Neural cell (in vitro differentiated cells): ENCODE data around the gene PAFAH1B1. TPM values are rescaled to one million over a fixed set of nuclear protein-coding genes. Genes with fewer than 3 reads are reported as not detected.

ENCODE experiments used
- H2AFZ ChIP-seq: fragments of 200-600, 300-800 bp; sonication (generic), shearing (Covaris generic); 2 replicates; pipeline ENCODE4 v1.6.0; 2014; ENCODE audit warnings: low read depth, mild to moderate bottlenecking, antibody characterized with exemption, low read length, moderate library complexity
- H3F3A ChIP-seq: fragments of 200-600 bp; shearing (Covaris generic); 2 replicates; pipeline ENCODE4 v1.6.1; 2016; ENCODE audit warnings: mild to moderate bottlenecking, moderate library complexity, mixed read lengths, antibody characterized with exemption, low read length; ENCODE audit not compliant: insufficient read depth, poor library complexity, severe bottlenecking
- H3K27ac ChIP-seq: fragments of 200-600, 300-800 bp; sonication (generic), shearing (Covaris generic); 2 replicates; pipeline ENCODE4 v1.5.1; 2014; ENCODE audit warnings: mild to moderate bottlenecking, low read length, moderate library complexity
- H3K27me3 ChIP-seq: fragments of 300-800, 200-600 bp; sonication (generic), shearing (Covaris generic); 2 replicates; pipeline ENCODE4 v1.6.0; 2014; ENCODE audit warnings: mild to moderate bottlenecking, low read depth, low read length, moderate library complexity; ENCODE audit not compliant: insufficient read depth
- H3K36me3 ChIP-seq: fragments of 300-800, 200-600 bp; sonication (generic), shearing (Covaris generic); 2 replicates; pipeline ENCODE4 v1.5.1; 2014; ENCODE audit warnings: mild to moderate bottlenecking, antibody characterized with exemption, low read length, moderate library complexity; ENCODE audit not compliant: insufficient read depth
- H3K4me2 ChIP-seq: fragments of 300-800, 200-600 bp; sonication (generic), shearing (Covaris generic); 2 replicates; pipeline ENCODE4 v1.6.0; 2014; ENCODE audit warnings: mild to moderate bottlenecking, low read length
- H3K4me3 ChIP-seq: fragments of 300-800, 200-600 bp; sonication (generic), shearing (Covaris generic); 2 replicates; pipeline ENCODE4 v1.5.1; 2014; ENCODE audit warnings: mild to moderate bottlenecking, low read length, moderate library complexity
- H3K79me2 ChIP-seq: fragments of 200-600 bp; shearing (Covaris generic); replicated peaks from 2 replicates; pipeline ENCODE4 v1.6.0; 2014; ENCODE audit warnings: mild to moderate bottlenecking, low read length, moderate library complexity; ENCODE audit not compliant: insufficient read depth
- H3K9ac ChIP-seq: fragments of 300-800, 200-600 bp; sonication (generic), shearing (Covaris generic); 2 replicates; pipeline ENCODE4 v1.6.1; 2016; ENCODE audit warnings: mild to moderate bottlenecking, low read length, mixed read lengths
- H3K9me2 ChIP-seq: fragments of 200-600 bp; shearing (Covaris generic); 2 replicates; pipeline ENCODE4 v1.6.1; 2016; ENCODE audit warnings: mild to moderate bottlenecking, low read length, mixed read lengths; ENCODE audit not compliant: insufficient read depth
- H3K9me3 ChIP-seq: fragments of 200-600, 300-800 bp; sonication (generic), shearing (Covaris generic); 2 replicates; pipeline ENCODE4 v1.6.1; 2016; ENCODE audit warnings: mild to moderate bottlenecking, mixed run types, low read length, moderate library complexity, mixed read lengths
- H4K20me1 ChIP-seq: fragments of 200-600 bp; shearing (Covaris generic); 2 replicates; pipeline ENCODE4 v1.6.1; 2016; ENCODE audit warnings: mild to moderate bottlenecking, mixed run types; ENCODE audit not compliant: insufficient read depth
- EP300 ChIP-seq: fragments of 450-650 bp; conservative IDR thresholded peaks from 2 replicates; pipeline ENCODE4 v1.6.1; 2014; ENCODE audit warnings: antibody characterized with exemption, mild to moderate bottlenecking, moderate library complexity; ENCODE audit not compliant: poor library complexity, severe bottlenecking
- EZH2 ChIP-seq: fragments of 200-600, 300-800 bp; shearing (Covaris generic), sonication (generic); IDR thresholded peaks from 2 replicates; pipeline ENCODE4 v1.6.1; 2014; ENCODE audit warnings: antibody characterized with exemption, low read length, borderline replicate concordance, mild to moderate bottlenecking; ENCODE audit not compliant: insufficient read depth, poor library complexity, severe bottlenecking
- MXI1 ChIP-seq: fragments of 450-650 bp; conservative IDR thresholded peaks from 2 replicates; pipeline ENCODE4 v1.6.1; 2014; ENCODE audit warnings: antibody characterized with exemption, mild to moderate bottlenecking; ENCODE audit not compliant: poor library complexity, severe bottlenecking
- POLR2AphosphoS5 ChIP-seq: IDR thresholded peaks from 2 replicates; pipeline ENCODE4 v1.6.1; 2012
- RAD21 ChIP-seq: fragments of 450-650 bp; conservative IDR thresholded peaks from 2 replicates; pipeline ENCODE4 v1.6.1; 2014; ENCODE audit warnings: antibody characterized with exemption, mild to moderate bottlenecking, moderate library complexity
- SMC3 ChIP-seq: fragments of 450-650 bp; conservative IDR thresholded peaks from 2 replicates; pipeline ENCODE4 v1.6.1; 2014; ENCODE audit warnings: antibody characterized with exemption, mild to moderate bottlenecking, moderate library complexity; ENCODE audit not compliant: poor library complexity
- TAF1 ChIP-seq: IDR thresholded peaks from 2 replicates; pipeline ENCODE4 v1.6.1; 2012; ENCODE audit warnings: low read depth
- polyA plus RNA-seq: library from polyadenylated mRNA; depleted of rRNA; stranded (reverse); fragments of >200 nt; gene quantifications from 2 replicates; pipeline ENCODE4 v1.2.3, GENCODE V29; 2014
- TF ChIP-seq, protein P1 (sequence below): IDR thresholded peaks from 2 replicates; pipeline ENCODE4 v1.6.1; 2012; ENCODE audit warnings: borderline replicate concordance
- TF ChIP-seq, protein P2 (sequence below): fragments of 450-650 bp; IDR thresholded peaks from 2 replicates; pipeline ENCODE4 v1.5.1; 2014; ENCODE audit warnings: antibody characterized with exemption, mild to moderate bottlenecking, moderate library complexity; ENCODE audit not compliant: poor library complexity, severe bottlenecking

PAFAH1B1 gene
- polyA plus RNA-seq, 1 donor from 2014 or later = 305 TPM

DNA sequence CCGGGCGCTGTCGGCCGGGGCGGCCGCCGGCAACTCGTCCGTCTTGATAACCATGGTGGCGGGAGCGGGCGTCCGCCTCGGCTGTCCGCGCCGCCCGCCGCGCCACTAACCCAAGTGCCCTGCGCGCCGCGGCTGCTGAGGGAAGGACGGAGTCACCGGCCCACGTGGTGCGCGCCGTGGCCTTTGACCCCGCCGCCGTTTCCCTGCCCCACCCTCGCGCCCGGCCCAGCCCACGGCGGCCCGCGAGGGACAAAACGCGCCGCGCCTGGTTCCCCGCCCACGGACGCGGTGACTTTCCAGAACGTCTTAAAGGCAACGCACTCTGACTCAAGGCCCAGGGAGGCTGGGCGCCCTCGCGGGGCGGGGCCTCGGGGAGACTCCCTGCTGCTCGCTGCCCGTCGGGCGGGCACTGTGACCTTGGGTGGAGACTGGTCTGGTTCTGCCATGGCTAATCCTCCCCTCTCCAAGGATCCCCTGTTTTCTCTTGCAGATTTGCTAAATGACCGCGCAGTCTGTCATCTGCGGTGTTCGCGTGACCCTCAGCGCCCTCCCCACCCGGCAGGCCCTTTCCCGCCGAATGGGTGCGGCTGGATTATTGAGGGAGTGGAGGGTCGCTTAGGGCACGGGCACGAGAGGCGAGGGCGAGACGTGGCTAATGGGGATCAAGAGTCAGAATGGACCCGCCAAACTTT, 118.3 kb downstream of the PAFAH1B1 start, which contains the start of gene CLUH:
Gene CLUH (minus strand): TSS at position 157 of the 692 bp plus-strand sequence. CDS start 103 bp downstream, at position 54.
- Histone ChIP-seq H3K27me3 (no peaks in the 10 kb centered on the region), H3K79me2 (peaks cover 2% of the 10 kb centered on the region), H3K27ac (no peak within 1 kb of the TSS), H3K4me3 (peak within 1 kb of the TSS; percentile 84), H3K9me2 (no peaks in the 10 kb centered on the region), H3K9ac (peak within 1 kb of the TSS; percentile 62), H3K36me3 (no peaks in the 10 kb centered on the region), H3K9me3 (no peaks in the 10 kb centered on the region), H3F3A (no peaks in the 10 kb centered on the region), H4K20me1 (no peaks in the 10 kb centered on the region), H2AFZ (peak within 1 kb of the TSS; percentile 84), H3K4me2 (peak within 1 kb of the TSS; percentile 68)
- TF ChIP-seq EP300 (peak; percentile 43), MXI1 (peak; percentile 73), POLR2AphosphoS5 (peak; percentile 63), TAF1 (no peak), EZH2 (no peak), SMC3 (peak; percentile 43), RAD21 (peak; percentile 27)
- TF ChIP-seq, protein P1, sequence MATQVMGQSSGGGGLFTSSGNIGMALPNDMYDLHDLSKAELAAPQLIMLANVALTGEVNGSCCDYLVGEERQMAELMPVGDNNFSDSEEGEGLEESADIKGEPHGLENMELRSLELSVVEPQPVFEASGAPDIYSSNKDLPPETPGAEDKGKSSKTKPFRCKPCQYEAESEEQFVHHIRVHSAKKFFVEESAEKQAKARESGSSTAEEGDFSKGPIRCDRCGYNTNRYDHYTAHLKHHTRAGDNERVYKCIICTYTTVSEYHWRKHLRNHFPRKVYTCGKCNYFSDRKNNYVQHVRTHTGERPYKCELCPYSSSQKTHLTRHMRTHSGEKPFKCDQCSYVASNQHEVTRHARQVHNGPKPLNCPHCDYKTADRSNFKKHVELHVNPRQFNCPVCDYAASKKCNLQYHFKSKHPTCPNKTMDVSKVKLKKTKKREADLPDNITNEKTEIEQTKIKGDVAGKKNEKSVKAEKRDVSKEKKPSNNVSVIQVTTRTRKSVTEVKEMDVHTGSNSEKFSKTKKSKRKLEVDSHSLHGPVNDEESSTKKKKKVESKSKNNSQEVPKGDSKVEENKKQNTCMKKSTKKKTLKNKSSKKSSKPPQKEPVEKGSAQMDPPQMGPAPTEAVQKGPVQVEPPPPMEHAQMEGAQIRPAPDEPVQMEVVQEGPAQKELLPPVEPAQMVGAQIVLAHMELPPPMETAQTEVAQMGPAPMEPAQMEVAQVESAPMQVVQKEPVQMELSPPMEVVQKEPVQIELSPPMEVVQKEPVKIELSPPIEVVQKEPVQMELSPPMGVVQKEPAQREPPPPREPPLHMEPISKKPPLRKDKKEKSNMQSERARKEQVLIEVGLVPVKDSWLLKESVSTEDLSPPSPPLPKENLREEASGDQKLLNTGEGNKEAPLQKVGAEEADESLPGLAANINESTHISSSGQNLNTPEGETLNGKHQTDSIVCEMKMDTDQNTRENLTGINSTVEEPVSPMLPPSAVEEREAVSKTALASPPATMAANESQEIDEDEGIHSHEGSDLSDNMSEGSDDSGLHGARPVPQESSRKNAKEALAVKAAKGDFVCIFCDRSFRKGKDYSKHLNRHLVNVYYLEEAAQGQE = no peak
- TF ChIP-seq, protein P2, sequence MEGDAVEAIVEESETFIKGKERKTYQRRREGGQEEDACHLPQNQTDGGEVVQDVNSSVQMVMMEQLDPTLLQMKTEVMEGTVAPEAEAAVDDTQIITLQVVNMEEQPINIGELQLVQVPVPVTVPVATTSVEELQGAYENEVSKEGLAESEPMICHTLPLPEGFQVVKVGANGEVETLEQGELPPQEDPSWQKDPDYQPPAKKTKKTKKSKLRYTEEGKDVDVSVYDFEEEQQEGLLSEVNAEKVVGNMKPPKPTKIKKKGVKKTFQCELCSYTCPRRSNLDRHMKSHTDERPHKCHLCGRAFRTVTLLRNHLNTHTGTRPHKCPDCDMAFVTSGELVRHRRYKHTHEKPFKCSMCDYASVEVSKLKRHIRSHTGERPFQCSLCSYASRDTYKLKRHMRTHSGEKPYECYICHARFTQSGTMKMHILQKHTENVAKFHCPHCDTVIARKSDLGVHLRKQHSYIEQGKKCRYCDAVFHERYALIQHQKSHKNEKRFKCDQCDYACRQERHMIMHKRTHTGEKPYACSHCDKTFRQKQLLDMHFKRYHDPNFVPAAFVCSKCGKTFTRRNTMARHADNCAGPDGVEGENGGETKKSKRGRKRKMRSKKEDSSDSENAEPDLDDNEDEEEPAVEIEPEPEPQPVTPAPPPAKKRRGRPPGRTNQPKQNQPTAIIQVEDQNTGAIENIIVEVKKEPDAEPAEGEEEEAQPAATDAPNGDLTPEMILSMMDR = no peak

DNA sequence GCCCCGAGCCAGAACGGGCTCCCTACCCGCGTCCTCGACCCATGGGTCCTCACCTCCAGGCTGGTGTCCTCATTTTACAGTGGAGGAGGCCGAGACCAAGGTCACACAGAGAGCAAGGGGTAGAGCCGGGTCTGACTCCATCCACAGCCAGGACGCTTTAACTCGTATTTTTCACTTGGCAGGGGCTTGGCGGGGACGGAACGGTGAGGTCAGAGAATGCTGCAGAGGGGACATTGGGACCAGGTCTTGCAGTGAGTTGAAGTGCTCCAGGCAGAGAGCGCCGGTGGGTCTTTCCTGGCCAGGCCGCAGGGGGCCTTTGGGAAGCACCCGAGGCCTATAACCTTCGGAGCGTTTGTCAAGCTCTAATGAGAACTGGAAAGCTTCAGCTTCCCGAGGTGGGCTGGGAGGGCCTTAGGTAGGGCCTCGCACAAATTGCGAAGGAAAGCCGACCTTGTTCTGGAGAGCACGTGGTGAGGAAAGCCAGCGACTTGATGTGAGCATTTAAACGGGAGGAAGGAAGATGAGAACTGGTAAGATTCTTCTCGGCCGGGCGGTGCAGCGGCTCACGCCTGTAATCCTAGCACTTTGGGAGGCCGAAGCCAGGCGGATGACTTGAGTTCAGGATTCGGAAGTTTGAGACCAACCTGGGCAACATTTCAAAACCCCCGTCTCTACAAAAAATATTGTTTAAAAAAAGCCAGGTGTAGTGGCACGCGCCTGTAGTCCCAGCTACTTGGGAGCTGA, 119.0 kb downstream of the PAFAH1B1 start:
- H2AFZ ChIP-seq = peak overlapping the region; percentile 84
- peaks cover 2% of the 10 kb centered on the region for H3K79me2 ChIP-seq
- peak overlapping the region; percentile 62 for H3K9ac ChIP-seq

More for the DNA sequence above, 119.0 kb downstream of the PAFAH1B1 start:
- Histone ChIP-seq H3K27me3 (no peaks in the 10 kb centered on the region), H3K36me3 (no peaks in the 10 kb centered on the region), H3K9me3 (no peaks in the 10 kb centered on the region), H3K4me3 (peak overlapping the region; percentile 84), H3K27ac (no peak overlapping the region), H4K20me1 (no peaks in the 10 kb centered on the region), H3F3A (no peaks in the 10 kb centered on the region), H3K9me2 (no peaks in the 10 kb centered on the region), H3K4me2 (no peak overlapping the region)
- TF ChIP-seq EP300 (no peak), MXI1 (no peak), EZH2 (no peak)
